Measurements from ENCODE around the gene TBC1D24. TPM values are rescaled to one million over a fixed set of nuclear protein-coding genes. Genes with fewer than 3 reads are reported as not detected.

Gene TBC1D24
- total RNA-seq, 4 donors from 2014 or later: 5.6 to 16.2 (median 13.6) TPM

DNA sequence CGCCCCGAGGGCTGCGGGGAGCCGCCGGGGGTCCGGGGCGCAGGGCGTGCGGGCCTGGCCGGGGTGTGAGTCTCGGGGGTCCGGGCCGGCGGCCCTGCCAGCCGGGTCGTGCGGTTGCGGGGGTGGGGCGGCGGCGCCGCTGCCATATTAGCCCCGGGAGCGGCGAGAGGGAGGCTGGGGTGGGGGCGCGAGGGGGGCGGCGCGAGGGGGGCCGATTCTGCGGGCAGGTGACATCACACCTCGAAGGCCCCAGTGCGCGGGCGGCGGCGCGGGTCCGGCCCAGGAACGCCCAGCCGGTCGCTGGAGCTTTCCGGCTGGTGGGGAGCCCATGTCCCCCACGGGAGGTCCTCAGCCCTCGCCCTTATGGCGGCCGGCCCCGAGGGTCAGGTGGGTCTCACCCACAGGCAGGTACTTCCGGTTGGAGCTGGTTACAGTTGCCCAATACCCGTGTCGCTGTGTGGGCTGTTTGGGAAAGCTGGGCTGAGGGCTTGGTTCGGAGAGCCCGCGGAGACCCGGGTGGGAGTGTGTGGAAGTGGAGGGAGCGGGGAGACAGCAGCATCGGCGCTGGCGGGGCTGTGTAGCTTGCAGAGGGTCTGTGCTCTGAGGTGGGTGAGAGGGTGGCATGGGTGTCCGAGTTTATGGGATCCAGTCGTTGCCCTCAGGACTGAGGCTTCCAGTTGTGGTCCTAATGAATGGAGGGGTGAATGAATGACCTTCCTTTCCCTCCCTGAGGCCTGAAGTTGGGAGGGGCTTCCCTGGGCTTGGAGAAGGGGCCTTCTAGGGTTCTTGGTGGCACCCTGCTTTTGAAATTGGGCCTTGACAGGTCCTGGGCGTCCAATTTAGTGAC, 39.6 kb downstream of the TBC1D24 start:
- Histone ChIP-seq H3K9me3 (no peaks in the 10 kb centered on the region), H3K4me3 (peak overlapping the region; percentile 77 to 100 (median 92)), H3K36me3 (peaks cover 0 to 10% (median 0%) of the 10 kb centered on the region in 3 donors), H3K27ac (peak overlapping the region; percentile 96 to 100 (median 99)), H3K4me1 (peaks cover 0 to 68% (median 42%) of the 10 kb centered on the region in 4 donors), H3K27me3 (no peaks in the 10 kb centered on the region)
- DNase-seq: peak in 2 of 3 donors; percentile 60 to 66
- TF ChIP-seq, protein P1, sequence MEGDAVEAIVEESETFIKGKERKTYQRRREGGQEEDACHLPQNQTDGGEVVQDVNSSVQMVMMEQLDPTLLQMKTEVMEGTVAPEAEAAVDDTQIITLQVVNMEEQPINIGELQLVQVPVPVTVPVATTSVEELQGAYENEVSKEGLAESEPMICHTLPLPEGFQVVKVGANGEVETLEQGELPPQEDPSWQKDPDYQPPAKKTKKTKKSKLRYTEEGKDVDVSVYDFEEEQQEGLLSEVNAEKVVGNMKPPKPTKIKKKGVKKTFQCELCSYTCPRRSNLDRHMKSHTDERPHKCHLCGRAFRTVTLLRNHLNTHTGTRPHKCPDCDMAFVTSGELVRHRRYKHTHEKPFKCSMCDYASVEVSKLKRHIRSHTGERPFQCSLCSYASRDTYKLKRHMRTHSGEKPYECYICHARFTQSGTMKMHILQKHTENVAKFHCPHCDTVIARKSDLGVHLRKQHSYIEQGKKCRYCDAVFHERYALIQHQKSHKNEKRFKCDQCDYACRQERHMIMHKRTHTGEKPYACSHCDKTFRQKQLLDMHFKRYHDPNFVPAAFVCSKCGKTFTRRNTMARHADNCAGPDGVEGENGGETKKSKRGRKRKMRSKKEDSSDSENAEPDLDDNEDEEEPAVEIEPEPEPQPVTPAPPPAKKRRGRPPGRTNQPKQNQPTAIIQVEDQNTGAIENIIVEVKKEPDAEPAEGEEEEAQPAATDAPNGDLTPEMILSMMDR (IDR thresholded peaks at IDR 0.05): no peak
- TF ChIP-seq POLR2A (IDR thresholded peaks at IDR 0.05): no peak

DNA sequence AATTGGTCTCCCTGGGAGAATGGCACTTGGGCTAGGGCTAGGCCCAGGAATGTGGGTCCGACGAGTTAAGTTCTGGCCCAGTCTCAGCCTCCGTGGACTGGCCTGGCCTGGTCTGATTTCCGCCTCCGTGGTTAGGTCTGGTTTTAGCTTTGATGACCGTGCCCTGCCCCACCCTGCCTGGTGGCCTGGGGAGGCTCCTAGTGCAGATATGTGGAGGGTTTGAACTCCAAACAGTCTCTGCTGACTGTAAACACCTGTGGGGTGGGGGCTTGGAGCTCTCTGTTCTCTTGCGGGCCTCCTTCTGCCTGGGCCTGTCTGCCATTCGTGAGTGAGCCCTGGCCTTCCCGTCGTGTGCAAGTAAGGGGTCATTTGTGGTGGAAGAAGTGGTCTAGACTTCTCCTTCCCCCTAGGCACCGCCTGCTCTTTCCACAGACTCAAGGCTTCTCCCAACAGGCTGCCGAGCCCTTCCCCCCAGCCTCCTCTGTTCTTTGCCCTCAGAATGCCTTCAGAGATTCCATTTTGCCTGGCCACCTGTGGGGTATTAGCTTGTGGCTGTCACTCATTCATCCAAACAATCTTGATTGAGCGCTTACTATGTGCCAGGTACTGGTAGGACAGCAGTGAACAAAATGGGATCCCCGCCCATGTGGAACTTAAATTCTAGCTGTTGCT, 40.4 kb downstream of the TBC1D24 start:
- Histone ChIP-seq H3K9me3 (no peaks in the 10 kb centered on the region), H3K27me3 (no peaks in the 10 kb centered on the region), H3K4me1 (peaks cover 0 to 72% (median 42%) of the 10 kb centered on the region in 4 donors), H3K4me3 (peak overlapping the region; percentile 77 to 100 (median 92)), H3K27ac (peak overlapping the region; percentile 96 to 100 (median 99)), H3K36me3 (peaks cover 0 to 12% (median 0%) of the 10 kb centered on the region in 3 donors)
- DNase-seq: no peak
- no peak for TF ChIP-seq POLR2A (IDR thresholded peaks at IDR 0.05)
- TF ChIP-seq, protein P1 (IDR thresholded peaks at IDR 0.05): no peak

DNA sequence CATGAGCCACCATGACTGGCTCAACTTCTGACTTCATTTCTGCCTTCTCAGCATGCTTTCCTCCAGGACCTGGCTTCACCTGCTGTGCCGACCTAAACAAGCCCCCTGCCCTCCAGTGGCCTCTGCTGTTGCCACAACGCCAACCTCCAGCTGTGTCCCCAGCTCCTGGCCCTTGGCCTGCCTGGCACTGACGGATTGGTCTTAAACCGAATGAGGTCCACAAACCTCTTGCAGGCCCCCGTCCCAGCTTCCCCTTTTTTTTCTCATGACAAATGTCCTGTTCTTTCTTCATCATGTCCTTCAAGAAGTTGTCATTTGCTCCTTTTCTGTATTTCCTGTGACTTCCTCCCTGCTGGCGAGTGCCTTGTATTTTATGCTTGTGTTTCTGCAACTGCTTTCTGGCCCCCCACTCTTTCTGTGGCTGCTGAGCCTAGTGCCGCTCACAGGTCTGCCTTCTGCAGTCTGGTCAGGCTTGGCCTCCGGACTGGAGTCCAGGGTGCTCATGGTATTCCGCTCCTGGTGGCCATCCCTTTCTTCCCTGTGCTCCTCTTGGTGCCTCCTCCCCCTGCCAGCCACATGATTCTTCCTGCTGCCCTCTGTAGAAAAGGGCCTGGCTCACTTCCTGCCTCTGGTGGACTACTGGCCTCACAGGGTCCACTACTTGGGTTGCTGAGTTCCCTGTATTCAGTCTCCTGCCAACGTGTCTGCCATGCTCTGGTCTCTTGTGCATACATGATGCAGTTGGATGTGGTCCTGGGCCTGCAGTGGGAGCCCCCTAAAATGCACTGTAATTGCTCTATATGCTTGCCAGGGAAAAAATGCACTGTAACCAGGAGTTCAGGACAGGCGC, 41.7 kb downstream of the TBC1D24 start:
- peaks cover 0 to 12% (median 0%) of the 10 kb centered on the region in 3 donors for H3K36me3 ChIP-seq
- H3K9me3 ChIP-seq: no peaks in the 10 kb centered on the region
- DNase-seq: no peak
- no peaks in the 10 kb centered on the region for H3K27me3 ChIP-seq
- H3K27ac ChIP-seq: peak overlapping the region; percentile 88 to 100 (median 99)
- peaks cover 0 to 77% (median 48%) of the 10 kb centered on the region in 4 donors for H3K4me1 ChIP-seq
- H3K4me3 ChIP-seq: peak overlapping the region in 3 of 4 donors; percentile 13 to 33 (median 15)
- TF ChIP-seq POLR2A (IDR thresholded peaks at IDR 0.05): no peak
- TF ChIP-seq, protein P1 (IDR thresholded peaks at IDR 0.05): no peak

DNA sequence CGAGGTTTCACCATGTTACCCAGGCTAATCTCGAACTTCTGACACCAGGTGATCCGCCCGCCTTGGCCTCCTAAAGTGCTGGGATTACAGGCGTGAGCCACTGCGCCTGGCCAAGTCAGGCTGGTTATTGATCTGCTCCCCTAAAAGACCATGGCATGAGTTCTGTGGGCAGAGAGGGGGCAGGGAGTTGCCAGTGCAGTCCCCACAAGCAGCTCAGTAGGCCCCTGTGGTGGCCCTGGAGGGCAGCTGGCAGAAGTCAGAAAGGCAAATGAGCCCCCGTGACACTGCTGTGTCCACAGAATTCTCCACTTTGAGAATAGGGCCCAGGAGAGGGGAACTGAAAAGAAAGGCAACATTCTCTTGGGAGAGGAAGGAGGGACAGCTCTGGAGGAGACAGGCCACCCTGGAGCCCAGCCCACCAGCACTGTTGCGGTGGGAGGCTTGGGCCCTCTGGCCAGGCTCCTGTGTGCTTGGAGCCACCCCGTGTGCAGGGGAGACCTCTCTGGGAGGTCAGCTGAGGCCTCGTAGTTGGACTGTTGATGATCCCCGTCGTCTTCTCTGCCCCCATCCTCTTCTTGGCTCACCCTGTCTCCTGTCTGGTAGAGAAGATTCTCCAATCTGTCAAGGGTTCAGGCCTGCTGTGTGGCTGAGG, 43.2 kb downstream of the TBC1D24 start:
- Histone ChIP-seq H3K27ac (peak overlapping the region in 3 of 4 donors; percentile 49 to 88 (median 85)), H3K9me3 (no peaks in the 10 kb centered on the region), H3K27me3 (no peaks in the 10 kb centered on the region), H3K36me3 (peaks cover 0 to 17% (median 0%) of the 10 kb centered on the region in 3 donors), H3K4me3 (no peak overlapping the region), H3K4me1 (peaks cover 0 to 64% (median 44%) of the 10 kb centered on the region in 4 donors)
- no peak for DNase-seq
- no peak for TF ChIP-seq POLR2A (IDR thresholded peaks at IDR 0.05)
- TF ChIP-seq, protein P1 (IDR thresholded peaks at IDR 0.05): no peak
